Body of pancreas (tissue), 4 donors: ENCODE measurements around the gene BABAM2. TPM values are rescaled to one million over a fixed set of nuclear protein-coding genes. Genes with fewer than 3 reads are reported as not detected.

Source experiments
- ATAC-seq: fragments of 150-250 bp; one replicate; pipeline ENCODE4 v1.9.1; 2016
- DNase-seq, 4 donors: peaks; one replicate each; pipeline ENCODE4 v3.0.0-alpha.2; 2019
- H3K27ac ChIP-seq, 4 donors: fragments of 200-600 bp; sonication (generic); 1 replicate in 3 of 4; 2 replicates in 1 of 4; pipeline versions ENCODE4 v1.5.1 to v1.6.1; 2016 to 2019; ENCODE audit warnings: mild to moderate bottlenecking in 1 of 4, mixed read lengths in 1 of 4, moderate library complexity in 1 of 4
- H3K27me3 ChIP-seq, 2 donors: fragments of 200-600 bp; sonication (generic); one replicate each; pipeline ENCODE4 v1.6.0; 2016; ENCODE audit warnings: mild to moderate bottlenecking in 1 of 2
- H3K36me3 ChIP-seq, 2 donors: fragments of 200-600 bp; sonication (generic); replicated peaks in 1 of 2; 2 replicates each; pipeline ENCODE4 v1.5.1; 2016; ENCODE audit warnings: low read depth in 2 of 2; ENCODE audit not compliant: insufficient read depth in 1 of 2
- H3K4me1 ChIP-seq: fragments of 200-600 bp; sonication (generic); one replicate; pipeline ENCODE4 v1.6.0; 2016
- H3K4me3 ChIP-seq, 2 donors: fragments of 200-600 bp; sonication (generic); 1 replicate in 1 of 2; 2 replicates in 1 of 2; pipeline ENCODE4 v1.5.1; 2016 to 2019
- H3K9me3 ChIP-seq, 3 donors: fragments of 200-600 bp; sonication (generic); 1 replicate in 2 of 3; 2 replicates in 1 of 3; pipeline ENCODE4 v1.5.1; 2016
- POLR2A ChIP-seq, 3 donors: fragments of 450-650 bp; IDR thresholded peaks; one replicate each; pipeline ENCODE4 v1.6.1; 2016; ENCODE audit warnings: antibody characterized with exemption in 3 of 3, mild to moderate bottlenecking in 2 of 3
- WGBS, 2 donors: methylation state at CpG; one replicate each; pipeline ENCODE4 v1.1.5; 2017; 5-methylcytosine and 5-hydroxymethylcytosine counted together
- intact Hi-C: fragments of 100-400 bp; cut with DNase I; formaldehyde crosslinking; loops from one replicate; pipeline ENCODE4 v1.15.1; 2023
- total RNA-seq, 2 donors: library from RNA; depleted of rRNA; stranded (reverse); fragments of >200 nt; gene quantifications; one replicate each; pipeline ENCODE4 v1.1.0, GENCODE V29; 2016
- TF ChIP-seq, protein P1 (sequence below), 7 experiments: fragments of 450-650 bp in 4 of 7; fragments of 200-600 bp in 3 of 7; sonication (generic) in 3 of 7; IDR thresholded peaks; one replicate each; pipeline ENCODE4 v1.5.1; 2016 to 2019; ENCODE audit warnings: antibody characterized with exemption in 7 of 7

The BABAM2 gene
- total RNA-seq, 2 donors from 2014 or later: 20.5 to 22.4 TPM

DNA sequence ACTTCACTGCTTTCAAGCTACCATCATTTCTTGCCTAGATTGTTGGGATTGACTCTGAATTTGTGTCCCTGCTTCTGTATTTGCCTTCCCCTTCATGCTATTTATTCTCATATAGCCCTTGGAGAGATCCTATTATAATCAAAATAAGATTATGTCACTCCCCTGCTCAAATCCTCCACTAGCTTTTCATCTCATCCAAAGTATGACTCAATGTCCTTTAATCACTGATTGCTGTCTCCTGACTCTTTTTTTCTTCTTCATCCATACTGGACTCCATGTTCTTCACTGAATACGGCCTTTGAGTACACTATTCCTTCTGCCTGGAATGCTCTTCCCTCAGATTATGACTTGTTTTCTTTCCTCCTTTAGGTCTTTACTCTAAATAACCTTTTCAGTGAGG lies 5.3 kb upstream of the BABAM2 start:
- Histone ChIP-seq H3K36me3 (no peaks in the 10 kb centered on the region), H3K27me3 (no peaks in the 10 kb centered on the region), H3K4me1 (peaks cover 7% of the 10 kb centered on the region), H3K9me3 (no peaks in the 10 kb centered on the region), H3K27ac (no peak overlapping the region), H3K4me3 (no peak overlapping the region)
- DNase-seq (no peak), ATAC-seq (no peak)
- no peak for TF ChIP-seq POLR2A (IDR thresholded peaks at IDR 0.05)
- 87 to 89% methylated on average over 1 of the region's 1 CpG for WGBS, 2 donors
- intact Hi-C loops: no loop called here

DNA sequence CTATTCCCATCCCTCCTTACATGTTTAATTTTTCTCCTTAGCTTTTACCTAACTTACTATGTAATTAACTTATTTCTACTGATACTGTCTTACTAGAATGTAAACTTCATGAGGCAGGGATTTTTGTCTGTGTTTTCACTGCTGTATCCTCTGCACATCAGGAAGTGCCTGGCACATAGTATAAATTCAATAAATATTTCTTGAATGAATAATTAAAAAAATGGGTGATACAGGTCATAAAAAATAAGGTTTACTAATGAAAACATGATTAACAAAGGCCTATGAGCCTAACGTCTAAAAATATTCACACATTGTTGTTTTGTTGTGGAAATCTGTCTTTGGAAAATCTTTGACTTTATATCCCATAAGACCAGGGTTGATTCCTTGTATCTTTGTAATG lies 4.9 kb upstream of the BABAM2 start:
- no peak for TF ChIP-seq POLR2A (IDR thresholded peaks at IDR 0.05)
- TF ChIP-seq, protein P1, sequence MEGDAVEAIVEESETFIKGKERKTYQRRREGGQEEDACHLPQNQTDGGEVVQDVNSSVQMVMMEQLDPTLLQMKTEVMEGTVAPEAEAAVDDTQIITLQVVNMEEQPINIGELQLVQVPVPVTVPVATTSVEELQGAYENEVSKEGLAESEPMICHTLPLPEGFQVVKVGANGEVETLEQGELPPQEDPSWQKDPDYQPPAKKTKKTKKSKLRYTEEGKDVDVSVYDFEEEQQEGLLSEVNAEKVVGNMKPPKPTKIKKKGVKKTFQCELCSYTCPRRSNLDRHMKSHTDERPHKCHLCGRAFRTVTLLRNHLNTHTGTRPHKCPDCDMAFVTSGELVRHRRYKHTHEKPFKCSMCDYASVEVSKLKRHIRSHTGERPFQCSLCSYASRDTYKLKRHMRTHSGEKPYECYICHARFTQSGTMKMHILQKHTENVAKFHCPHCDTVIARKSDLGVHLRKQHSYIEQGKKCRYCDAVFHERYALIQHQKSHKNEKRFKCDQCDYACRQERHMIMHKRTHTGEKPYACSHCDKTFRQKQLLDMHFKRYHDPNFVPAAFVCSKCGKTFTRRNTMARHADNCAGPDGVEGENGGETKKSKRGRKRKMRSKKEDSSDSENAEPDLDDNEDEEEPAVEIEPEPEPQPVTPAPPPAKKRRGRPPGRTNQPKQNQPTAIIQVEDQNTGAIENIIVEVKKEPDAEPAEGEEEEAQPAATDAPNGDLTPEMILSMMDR (IDR thresholded peaks at IDR 0.05): no peak
- WGBS, 2 donors: 54 to 73% methylated on average over 1 of the region's 1 CpG
- no peak overlapping the region for H3K27ac ChIP-seq

DNA sequence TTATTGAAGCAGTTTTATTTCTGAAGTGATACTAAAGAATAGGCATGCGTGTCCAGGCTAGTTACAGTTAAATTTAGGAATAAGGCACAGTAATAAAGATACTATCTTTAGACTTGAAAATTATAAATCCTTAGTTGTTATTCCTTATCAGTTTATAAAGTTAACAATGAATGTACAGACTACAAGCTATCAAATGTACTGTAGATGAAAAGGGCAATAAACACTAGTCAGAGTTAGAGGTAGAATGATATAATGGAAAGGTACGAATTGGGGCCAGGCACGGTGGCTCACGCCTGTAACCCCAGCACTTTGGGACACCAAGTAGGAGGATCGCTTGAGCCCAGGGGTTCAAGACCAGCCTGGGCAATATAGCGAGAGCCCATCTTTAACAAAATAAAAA lies 4.2 kb upstream of the BABAM2 start:
- no peaks in the 10 kb centered on the region for H3K9me3 ChIP-seq
- no peak for DNase-seq
- H3K36me3 ChIP-seq: no peaks in the 10 kb centered on the region
- WGBS, 2 donors: 92 to 94% methylated on average over 6 of the region's 6 CpGs
- no peak for ATAC-seq
- no peak overlapping the region for H3K4me3 ChIP-seq
- peaks cover 12% of the 10 kb centered on the region for H3K4me1 ChIP-seq
- no peaks in the 10 kb centered on the region for H3K27me3 ChIP-seq
- H3K27ac ChIP-seq: no peak overlapping the region
- TF ChIP-seq POLR2A (IDR thresholded peaks at IDR 0.05): no peak
- TF ChIP-seq, protein P1 (IDR thresholded peaks at IDR 0.05): no peak
- intact Hi-C loops: no loop called here

More for the DNA sequence above, 4.9 kb upstream of the BABAM2 start:
- intact Hi-C loops: no loop called here
- ATAC-seq (no peak), DNase-seq (no peak)
- peaks cover 7% of the 10 kb centered on the region for H3K4me1 ChIP-seq
- no peak overlapping the region for H3K4me3 ChIP-seq
- no peaks in the 10 kb centered on the region for H3K27me3 ChIP-seq
- no peaks in the 10 kb centered on the region for H3K36me3 ChIP-seq
- H3K9me3 ChIP-seq: no peaks in the 10 kb centered on the region

DNA sequence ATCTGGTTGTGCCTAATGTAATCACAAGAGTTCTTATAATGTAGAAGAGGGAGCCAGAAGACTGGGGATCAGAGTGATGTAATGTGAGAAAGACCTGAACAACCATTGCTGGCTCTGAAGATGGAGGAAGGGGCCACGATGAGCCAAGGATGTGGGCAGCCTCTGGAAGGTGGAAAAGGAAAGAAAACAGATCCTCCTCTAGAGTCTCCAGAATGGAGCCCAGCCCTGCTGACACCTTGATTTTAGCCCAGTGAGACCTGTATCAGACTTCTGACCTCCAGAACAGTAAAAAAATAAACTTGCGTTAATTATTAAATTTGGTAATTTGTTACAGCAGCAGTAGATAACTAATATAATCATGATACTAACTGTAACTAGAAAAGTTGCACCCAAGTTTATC lies 3.4 kb upstream of the BABAM2 start:
- 29 to 82% methylated on average over 2 of the region's 2 CpGs for WGBS, 2 donors
- intact Hi-C loops: no loop called here
- Histone ChIP-seq H3K27me3 (no peaks in the 10 kb centered on the region), H3K36me3 (no peaks in the 10 kb centered on the region), H3K4me1 (peaks cover 20% of the 10 kb centered on the region), H3K27ac (no peak overlapping the region), H3K9me3 (no peaks in the 10 kb centered on the region), H3K4me3 (no peak overlapping the region)
- ATAC-seq: no peak
- TF ChIP-seq, protein P1 (IDR thresholded peaks at IDR 0.05): no peak
- no peak for TF ChIP-seq POLR2A (IDR thresholded peaks at IDR 0.05)
- no peak for DNase-seq

DNA sequence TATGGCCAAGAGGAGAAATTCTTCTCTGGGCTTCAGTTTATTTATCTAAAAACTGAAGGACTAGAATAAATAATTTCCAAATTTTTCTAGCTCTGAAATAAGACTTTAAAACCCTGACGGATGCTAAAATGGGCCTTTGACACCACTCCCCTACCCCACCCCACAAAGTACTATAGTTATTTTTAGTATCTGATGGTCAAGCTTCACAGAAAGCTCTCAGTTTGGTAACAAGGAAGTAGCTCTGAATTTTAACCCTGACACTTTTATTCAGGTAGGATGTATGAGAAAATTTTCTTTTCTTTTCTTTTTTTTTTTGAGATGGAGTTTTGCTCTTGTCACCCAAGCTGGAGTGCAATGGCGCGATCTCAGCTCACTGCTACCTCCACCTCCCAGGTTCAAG lies 2.7 kb upstream of the BABAM2 start:
- DNase-seq: no peak
- H3K36me3 ChIP-seq: no peaks in the 10 kb centered on the region
- ATAC-seq: no peak
- H3K4me3 ChIP-seq: no peak overlapping the region
- no peak overlapping the region for H3K27ac ChIP-seq
- WGBS, 2 donors: 89 to 94% methylated on average over 3 of the region's 3 CpGs
- TF ChIP-seq, protein P1 (IDR thresholded peaks at IDR 0.05): no peak
- TF ChIP-seq POLR2A (IDR thresholded peaks at IDR 0.05): no peak
- intact Hi-C loops: no loop called here
- no peaks in the 10 kb centered on the region for H3K9me3 ChIP-seq
- no peaks in the 10 kb centered on the region for H3K27me3 ChIP-seq
- H3K4me1 ChIP-seq: peaks cover 20% of the 10 kb centered on the region
